Fibroblast of lung (primary cell): ENCODE data around the gene ZNRF3.

Experiments used
- CTCF ChIP-seq, 2 donors: IDR thresholded peaks in 1 of 2; conservative IDR thresholded peaks in 1 of 2; 1 replicate in 1 of 2; 2 replicates in 1 of 2; pipeline ENCODE4 v1.5.1; 2011 to 2012; ENCODE audit warnings: low read length in 2 of 2, control low read depth in 1 of 2, inconsistent platforms in 1 of 2, low read depth in 1 of 2, mild to moderate bottlenecking in 1 of 2
- EZH2 ChIP-seq: IDR thresholded peaks from 2 replicates; pipeline ENCODE4 v1.5.1; 2012; ENCODE audit warnings: low read length, control low read depth, mild to moderate bottlenecking; ENCODE audit errors: missing control alignments

- no peak for TF ChIP-seq CTCF (conservative IDR thresholded peaks at IDR 0.05 in 1 of 2, IDR thresholded peaks at IDR 0.05 in 1 of 2; ENCODE audit: low read depth in 1 of 2, low read length in 2 of 2)
- TF ChIP-seq EZH2 = no peak
Measured at GRCh38 chr22:28898233-28898629, 14.9 kb downstream of the ZNRF3 start.
